Panc1 (cell line): ENCODE results near the gene CHRNE.

Experiments
- CTCF ChIP-seq: fragments of 450-650 bp; IDR thresholded peaks from 2 replicates; pipeline ENCODE4 v1.5.1; 2017; ENCODE audit warnings: mild to moderate bottlenecking
- POLR2AphosphoS5 ChIP-seq: IDR thresholded peaks from 2 replicates; pipeline ENCODE4 v1.6.1; 2012; ENCODE audit warnings: mild to moderate bottlenecking, low read depth, low read length, moderate library complexity
- REST ChIP-seq, 2 experiments: IDR thresholded peaks; 2 replicates each; pipeline ENCODE4 v1.6.1; 2011 to 2012; ENCODE audit warnings: low read depth in 2 of 2, control low read depth in 1 of 2, low read length in 1 of 2, mild to moderate bottlenecking in 1 of 2, moderate library complexity in 1 of 2; ENCODE audit not compliant: insufficient read depth in 1 of 2
- SIN3A ChIP-seq: IDR thresholded peaks from 2 replicates; pipeline ENCODE4 v1.6.1; 2012; ENCODE audit warnings: low read depth, mild to moderate bottlenecking, low read length, moderate library complexity, borderline replicate concordance; ENCODE audit not compliant: insufficient read depth
- TCF7L2 ChIP-seq: IDR thresholded peaks from 2 replicates; pipeline ENCODE4 v1.6.1; 2011; ENCODE audit warnings: mild to moderate bottlenecking, low read depth, low read length, inconsistent platforms

- TF ChIP-seq CTCF (no peak), TCF7L2 (no peak), POLR2AphosphoS5 (no peak), REST (IDR thresholded peaks at IDR 0.05; ENCODE audit: insufficient read depth in 1 of 2, low read depth in 2 of 2, low read length in 1 of 2) (no peak), SIN3A (no peak)
Observed at GRCh38 chr17:4862720-4863119, 40.2 kb downstream of the CHRNE start.
